Suprapubic skin (tissue), 4 donors: Measurements from ENCODE around the gene RDX. TPM values are rescaled to one million over a fixed set of nuclear protein-coding genes. Genes with fewer than 3 reads are reported as not detected.

Experiments
- DNase-seq, 2 donors: peaks; one replicate each; pipeline ENCODE4 v3.0.0-alpha.2; 2019; ENCODE audit warnings: low spot score in 2 of 2
- H3K27ac ChIP-seq: fragments of 200-600 bp; sonication (generic); one replicate; pipeline ENCODE4 v1.5.1; 2019
- H3K27me3 ChIP-seq: fragments of 200-600 bp; sonication (generic); one replicate; pipeline ENCODE4 v1.5.1; 2019
- H3K36me3 ChIP-seq: fragments of 200-600 bp; sonication (generic); one replicate; pipeline ENCODE4 v1.5.1; 2019
- H3K4me1 ChIP-seq: fragments of 200-600 bp; sonication (generic); one replicate; pipeline ENCODE4 v1.5.1; 2019
- H3K4me3 ChIP-seq: fragments of 200-600 bp; sonication (generic); one replicate; pipeline ENCODE4 v1.5.1; 2019; ENCODE audit warnings: mild to moderate bottlenecking
- H3K9me3 ChIP-seq: fragments of 200-600 bp; sonication (generic); one replicate; pipeline ENCODE4 v1.5.1; 2019
- EP300 ChIP-seq: sonication (generic); formaldehyde crosslinking; IDR thresholded peaks from one replicate; pipeline ENCODE4 v1.6.1; 2017; ENCODE audit warnings: antibody characterized with exemption
- POLR2A ChIP-seq, 2 donors: fragments of 450-650 bp; IDR thresholded peaks; one replicate each; pipeline ENCODE4 v1.6.1; 2017; ENCODE audit warnings: antibody characterized with exemption in 2 of 2, mild to moderate bottlenecking in 2 of 2, moderate library complexity in 2 of 2
- POLR2AphosphoS5 ChIP-seq, 3 donors: sonication (generic); formaldehyde crosslinking; IDR thresholded peaks; one replicate each; pipeline ENCODE4 v1.6.1; 2017; ENCODE audit warnings: antibody characterized with exemption in 3 of 3
- WGBS: methylation state at CpG from one replicate; pipeline ENCODE4 v1.1.5; 2018; 5-methylcytosine and 5-hydroxymethylcytosine counted together
- total RNA-seq, 4 donors: library from RNA; depleted of rRNA; stranded (reverse); fragments of >200 nt; gene quantifications; one replicate each; pipeline ENCODE4 v1.1.0, GENCODE V29; 2016
- TF ChIP-seq, protein P1 (sequence below), 2 donors: fragments of 200-600 bp in 1 of 2; fragments of 450-650 bp in 1 of 2; sonication (generic) in 1 of 2; IDR thresholded peaks; one replicate each; pipeline ENCODE4 v1.5.1; 2016 to 2019; ENCODE audit warnings: antibody characterized with exemption in 2 of 2, mild to moderate bottlenecking in 1 of 2, moderate library complexity in 1 of 2

The RDX gene
- total RNA-seq, 4 donors from 2014 or later = 24.8 to 46.4 (median 38.3) TPM

DNA sequence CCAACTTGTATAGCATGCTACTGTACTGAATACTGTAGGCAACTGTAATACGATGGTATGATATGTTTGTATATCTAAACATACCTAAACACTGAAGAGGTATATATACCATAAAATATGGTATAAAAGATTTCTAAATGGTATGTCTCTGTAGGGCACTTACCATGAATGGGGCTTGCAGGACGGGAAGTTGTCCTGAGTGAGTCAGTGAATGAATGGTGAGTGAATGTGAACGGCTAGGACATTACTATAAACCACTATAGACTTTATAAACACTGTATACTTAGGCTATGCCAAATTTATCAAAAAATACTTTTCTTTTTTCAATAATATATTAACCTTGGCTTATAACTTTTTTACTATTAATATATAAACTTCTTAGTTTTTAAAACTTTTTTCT, 136.4 kb downstream of the RDX start:
- no peaks in the 10 kb centered on the region for H3K4me1 ChIP-seq
- 90% methylated on average over 3 of the region's 3 CpGs for WGBS
- TF ChIP-seq EP300 (no peak), POLR2A (IDR thresholded peaks at IDR 0.05) (no peak), POLR2AphosphoS5 (IDR thresholded peaks at IDR 0.05) (no peak)
- TF ChIP-seq, protein P1, sequence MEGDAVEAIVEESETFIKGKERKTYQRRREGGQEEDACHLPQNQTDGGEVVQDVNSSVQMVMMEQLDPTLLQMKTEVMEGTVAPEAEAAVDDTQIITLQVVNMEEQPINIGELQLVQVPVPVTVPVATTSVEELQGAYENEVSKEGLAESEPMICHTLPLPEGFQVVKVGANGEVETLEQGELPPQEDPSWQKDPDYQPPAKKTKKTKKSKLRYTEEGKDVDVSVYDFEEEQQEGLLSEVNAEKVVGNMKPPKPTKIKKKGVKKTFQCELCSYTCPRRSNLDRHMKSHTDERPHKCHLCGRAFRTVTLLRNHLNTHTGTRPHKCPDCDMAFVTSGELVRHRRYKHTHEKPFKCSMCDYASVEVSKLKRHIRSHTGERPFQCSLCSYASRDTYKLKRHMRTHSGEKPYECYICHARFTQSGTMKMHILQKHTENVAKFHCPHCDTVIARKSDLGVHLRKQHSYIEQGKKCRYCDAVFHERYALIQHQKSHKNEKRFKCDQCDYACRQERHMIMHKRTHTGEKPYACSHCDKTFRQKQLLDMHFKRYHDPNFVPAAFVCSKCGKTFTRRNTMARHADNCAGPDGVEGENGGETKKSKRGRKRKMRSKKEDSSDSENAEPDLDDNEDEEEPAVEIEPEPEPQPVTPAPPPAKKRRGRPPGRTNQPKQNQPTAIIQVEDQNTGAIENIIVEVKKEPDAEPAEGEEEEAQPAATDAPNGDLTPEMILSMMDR (IDR thresholded peaks at IDR 0.05) = no peak
- no peak overlapping the region for H3K27ac ChIP-seq
- peaks cover 24% of the 10 kb centered on the region for H3K36me3 ChIP-seq
- H3K27me3 ChIP-seq = no peaks in the 10 kb centered on the region
- H3K4me3 ChIP-seq = no peak overlapping the region
- DNase-seq = no peak
- no peaks in the 10 kb centered on the region for H3K9me3 ChIP-seq

DNA sequence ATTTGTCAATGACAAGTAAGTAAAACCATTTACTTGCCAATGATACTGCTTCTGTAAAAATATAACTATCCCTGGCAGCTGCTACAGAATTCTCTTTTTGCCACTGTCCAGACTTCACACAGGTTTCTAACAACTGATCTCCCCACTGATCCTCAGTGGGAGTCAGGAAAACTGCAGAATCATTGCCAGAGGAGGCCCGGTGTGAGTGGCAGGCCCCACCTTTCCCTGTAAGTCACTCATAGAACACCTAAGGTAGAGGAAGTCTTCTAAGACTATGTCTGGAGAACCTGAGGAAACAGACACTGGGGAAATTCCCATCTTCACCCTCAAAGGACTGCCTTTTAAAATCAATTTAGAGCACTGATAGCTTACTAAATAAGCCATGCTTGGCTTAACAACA, 136.9 kb downstream of the RDX start:
- H3K36me3 ChIP-seq = peaks cover 19% of the 10 kb centered on the region
- DNase-seq = no peak
- no peaks in the 10 kb centered on the region for H3K9me3 ChIP-seq
- no peak overlapping the region for H3K27ac ChIP-seq
- no peak overlapping the region for H3K4me3 ChIP-seq
- 88% methylated on average over 1 of the region's 1 CpG for WGBS
- no peak for TF ChIP-seq POLR2AphosphoS5 (IDR thresholded peaks at IDR 0.05)
- no peak for TF ChIP-seq EP300
- TF ChIP-seq, protein P1 (IDR thresholded peaks at IDR 0.05) = no peak
- TF ChIP-seq POLR2A (IDR thresholded peaks at IDR 0.05) = no peak
- H3K4me1 ChIP-seq = no peaks in the 10 kb centered on the region
- H3K27me3 ChIP-seq = no peaks in the 10 kb centered on the region

DNA sequence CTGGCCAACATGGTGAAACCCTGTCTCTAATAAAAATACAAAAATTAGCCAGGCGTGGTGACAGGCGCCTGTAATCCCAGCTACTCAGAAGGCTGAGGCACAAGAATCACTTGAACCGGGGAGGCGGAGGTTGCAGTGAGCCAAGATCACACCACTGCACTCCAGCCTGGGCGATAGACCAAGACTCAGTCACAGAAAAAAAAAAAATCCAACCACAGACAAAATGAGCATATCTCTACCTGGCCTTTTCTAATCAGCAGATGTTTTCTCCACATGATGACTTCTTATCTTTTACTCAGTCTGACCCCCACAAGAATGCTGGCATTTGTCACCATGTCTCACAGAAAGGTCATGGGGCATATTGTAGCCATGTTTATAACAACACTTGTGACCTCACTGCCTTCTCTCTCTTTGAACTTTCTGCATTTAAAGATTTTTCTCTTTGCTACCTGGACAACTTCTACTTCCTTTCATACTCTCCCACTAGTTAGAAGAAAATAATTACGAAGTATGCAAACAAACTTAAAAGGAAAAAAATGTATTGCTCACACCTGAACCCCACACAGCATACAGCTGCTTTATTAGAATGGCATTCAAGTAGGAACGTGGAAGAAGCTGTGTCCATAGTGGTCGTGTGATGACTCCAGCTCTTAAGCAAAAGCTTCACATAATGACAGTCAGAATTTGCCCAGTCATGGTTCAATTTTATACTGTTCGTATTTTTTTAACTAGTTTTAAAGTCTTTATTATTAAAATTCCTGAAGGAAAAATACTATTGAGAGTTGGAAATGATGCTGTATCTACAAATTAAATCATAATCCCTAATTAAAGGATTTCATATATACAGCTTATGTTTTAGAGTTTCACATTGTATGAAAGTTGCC, 137.9 kb downstream of the RDX start:
- H3K27me3 ChIP-seq = no peaks in the 10 kb centered on the region
- WGBS = 92% methylated on average over 9 of the region's 9 CpGs
- TF ChIP-seq, protein P1 (IDR thresholded peaks at IDR 0.05) = no peak
- TF ChIP-seq POLR2A (IDR thresholded peaks at IDR 0.05) (no peak), EP300 (no peak)
- H3K9me3 ChIP-seq = no peaks in the 10 kb centered on the region
- H3K4me1 ChIP-seq = no peaks in the 10 kb centered on the region
- peaks cover 15% of the 10 kb centered on the region for H3K36me3 ChIP-seq
- no peak overlapping the region for H3K4me3 ChIP-seq
- no peak for DNase-seq
- H3K27ac ChIP-seq = no peak overlapping the region

DNA sequence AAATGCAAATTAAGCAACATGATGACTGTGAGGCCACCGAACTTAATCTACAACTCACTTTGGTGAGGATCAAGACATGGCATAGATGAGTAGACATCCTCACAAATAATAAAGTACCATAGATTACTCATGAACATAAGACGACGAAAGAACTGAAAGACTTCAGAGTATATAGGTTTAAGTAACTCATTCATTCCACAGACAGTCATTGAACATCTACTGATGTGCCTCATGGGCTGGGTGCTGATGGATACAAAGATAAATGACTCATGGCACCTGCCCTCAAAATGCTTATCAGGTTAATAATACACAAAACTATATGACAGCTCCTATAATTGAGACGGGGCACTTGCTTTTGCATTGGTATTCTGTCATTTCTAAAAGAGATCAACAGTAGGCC, 139.9 kb downstream of the RDX start:
- Histone ChIP-seq H3K4me1 (no peaks in the 10 kb centered on the region), H3K9me3 (no peaks in the 10 kb centered on the region), H3K4me3 (no peak overlapping the region), H3K27me3 (no peaks in the 10 kb centered on the region), H3K27ac (no peak overlapping the region), H3K36me3 (peaks cover 15% of the 10 kb centered on the region)
- DNase-seq = no peak
- 86% methylated on average over 4 of the region's 4 CpGs for WGBS
- TF ChIP-seq EP300 (no peak), POLR2A (IDR thresholded peaks at IDR 0.05) (no peak), POLR2AphosphoS5 (IDR thresholded peaks at IDR 0.05) (no peak)
- TF ChIP-seq, protein P1 (IDR thresholded peaks at IDR 0.05) = no peak

DNA sequence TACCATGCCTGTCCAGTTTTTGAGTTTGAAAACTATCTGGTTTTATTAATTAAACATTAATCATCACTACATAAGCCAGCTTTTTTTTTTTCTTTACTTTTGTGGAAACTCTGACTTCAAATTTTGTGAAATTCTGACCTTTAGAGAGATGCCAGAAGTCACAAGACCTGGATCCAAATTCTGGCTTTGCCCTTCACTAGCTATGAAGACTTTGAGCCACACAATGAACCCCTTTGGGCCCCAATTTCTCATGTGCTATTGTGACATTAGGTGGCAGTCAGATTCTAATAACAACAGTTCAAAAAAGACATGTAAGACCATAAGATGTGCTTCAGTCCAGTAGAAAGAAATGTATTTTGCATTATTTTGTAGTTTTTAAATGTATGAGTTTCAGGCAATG, 142.9 kb downstream of the RDX start:
- Histone ChIP-seq H3K36me3 (peaks cover 7% of the 10 kb centered on the region), H3K4me3 (no peak overlapping the region), H3K27ac (no peak overlapping the region), H3K4me1 (peaks cover 2% of the 10 kb centered on the region), H3K27me3 (no peaks in the 10 kb centered on the region), H3K9me3 (no peaks in the 10 kb centered on the region)
- DNase-seq = no peak
- TF ChIP-seq POLR2AphosphoS5 (IDR thresholded peaks at IDR 0.05) (no peak), EP300 (no peak), POLR2A (IDR thresholded peaks at IDR 0.05) (no peak)
- TF ChIP-seq, protein P1 (IDR thresholded peaks at IDR 0.05) = no peak
